ENCODE data around the gene PPP1R11. TPM values are rescaled to one million over a fixed set of nuclear protein-coding genes. Genes with fewer than 3 reads are reported as not detected.

The PPP1R11 gene
- total RNA-seq, 1 experiment from 2014 or later = 23.8 TPM

DNA sequence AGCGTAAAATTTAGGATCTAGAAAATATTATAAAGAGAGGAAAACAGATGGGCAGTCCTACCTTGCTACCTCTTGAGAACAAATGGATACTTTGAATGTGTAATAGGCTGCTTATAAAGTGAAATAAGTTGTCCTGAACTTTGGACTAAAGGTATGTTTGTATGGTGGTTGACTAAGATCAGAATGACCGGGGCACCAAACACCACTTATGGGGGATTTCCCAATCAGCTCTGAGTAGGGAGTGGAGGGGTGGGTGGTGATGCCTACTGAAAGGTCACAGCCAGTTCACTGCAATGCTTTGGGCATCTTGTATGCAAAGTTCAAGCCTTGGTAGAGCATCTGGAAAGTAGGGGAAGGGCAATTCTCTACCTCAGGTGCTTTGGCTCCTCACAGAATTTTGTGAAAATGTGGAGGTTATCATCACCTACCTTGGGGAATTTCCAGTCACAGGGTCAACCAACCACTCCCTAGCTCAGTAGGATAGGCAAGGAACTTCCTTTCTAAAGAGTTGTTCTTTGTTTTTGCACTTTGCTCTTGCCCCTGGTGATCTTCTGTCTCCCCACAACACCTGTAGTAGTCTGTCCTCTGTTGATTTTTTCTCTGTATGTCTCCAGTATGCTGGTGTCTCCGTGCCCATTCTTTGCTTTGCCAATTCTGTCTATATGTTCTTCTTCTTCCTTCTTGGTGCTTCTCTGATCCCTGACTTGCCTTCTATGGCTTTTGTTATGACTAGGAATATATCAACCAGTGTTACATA, 46.2 kb downstream of the PPP1R11 start, which contains the start of gene TRIM31:
TSS of gene TRIM31 (minus strand) at position 88 of the 757 bp plus-strand sequence. CDS start 285 bp downstream, outside the sequence.
- Histone ChIP-seq H3K79me1 (ENCODE audit: insufficient read depth, low read depth, low read length, poor library complexity, severe bottlenecking) (no peaks in the 10 kb centered on the region), H3K23ac (ENCODE audit: insufficient read length, low read depth, low read length) (no peak within 1 kb of the TSS), H3K4me2 (ENCODE audit: insufficient read depth, insufficient read length, low read length) (no peak within 1 kb of the TSS), H3K18ac (ENCODE audit: insufficient read length, low read depth, low read length) (no peak within 1 kb of the TSS), H2BK120ac (ENCODE audit: low read depth, low read length, poor library complexity, severe bottlenecking) (no peak within 1 kb of the TSS), H2BK20ac (ENCODE audit: low read depth, low read length, poor library complexity, severe bottlenecking) (no peak within 1 kb of the TSS), H3K4ac (ENCODE audit: low read depth, low read length) (no peak within 1 kb of the TSS), H3K4me1 (ENCODE audit: insufficient read depth, low read length) (no peaks in the 10 kb centered on the region), H3K56ac (ENCODE audit: insufficient read length, low read depth, low read length) (no peak within 1 kb of the TSS), H2AK5ac (ENCODE audit: insufficient read length, low read length) (no peak within 1 kb of the TSS), H3K27ac (ENCODE audit: insufficient read length, low read depth, low read length) (no peak within 1 kb of the TSS), H3T11ph (ENCODE audit: low read length) (no peak within 1 kb of the TSS), H3K27me3 (ENCODE audit: insufficient read depth, low read length) (no peaks in the 10 kb centered on the region; the same call in 1 of the 2 replicates), H4K91ac (ENCODE audit: insufficient read length, low read depth, low read length) (no peak within 1 kb of the TSS), H2BK12ac (ENCODE audit: insufficient read length, low read depth, low read length) (no peak within 1 kb of the TSS), H3K9me3 (ENCODE audit: control insufficient read depth, low read depth, low read length) (no peaks in the 10 kb centered on the region), H2BK15ac (ENCODE audit: low read depth, low read length) (no peak within 1 kb of the TSS), H2BK5ac (ENCODE audit: insufficient read length, low read length) (no peak within 1 kb of the TSS), H4K8ac (replicated peaks; ENCODE audit: insufficient read length, low read depth, low read length) (no peak within 1 kb of the TSS), H4K5ac (ENCODE audit: insufficient read length, low read depth, low read length) (no peak within 1 kb of the TSS), H3K14ac (ENCODE audit: insufficient read depth, low read length) (no peak within 1 kb of the TSS), H2AFZ (ENCODE audit: low read length) (no peak within 1 kb of the TSS), H4K20me1 (ENCODE audit: control insufficient read depth, insufficient read depth, insufficient read length) (no peaks in the 10 kb centered on the region), H3K9ac (ENCODE audit: extremely low read depth, insufficient read length, low read length) (no peak within 1 kb of the TSS), H3K23me2 (ENCODE audit: insufficient read length, low read depth, low read length, poor library complexity, severe bottlenecking) (no peaks in the 10 kb centered on the region), H3K79me2 (ENCODE audit: insufficient read depth, low read length) (0 out of 2 replicates have a peak, but pooled peaks cover 2% of the 10 kb centered on the region)
- WGBS (ENCODE audit: extremely low coverage, insufficient read length, low lambda C conversion rate) = 100% methylated on average over 1 of the region's 3 CpGs
- H3K27me3 Mint-ChIP-seq (ENCODE audit: low read depth) = peaks cover 64% of the 10 kb centered on the region
- DNase-seq = no peak
- no peak within 1 kb of the TSS for H3K4me3 Mint-ChIP-seq
- no peak within 1 kb of the TSS for H3K27ac Mint-ChIP-seq
- H3K36me3 Mint-ChIP-seq (ENCODE audit: insufficient read depth in 1 of 3, low read depth in 3 of 3) = no peaks in the 10 kb centered on the region
- no peaks in the 10 kb centered on the region for H3K4me1 Mint-ChIP-seq
- H3K9me3 Mint-ChIP-seq = no peaks in the 10 kb centered on the region
- TF ChIP-seq, protein P1, sequence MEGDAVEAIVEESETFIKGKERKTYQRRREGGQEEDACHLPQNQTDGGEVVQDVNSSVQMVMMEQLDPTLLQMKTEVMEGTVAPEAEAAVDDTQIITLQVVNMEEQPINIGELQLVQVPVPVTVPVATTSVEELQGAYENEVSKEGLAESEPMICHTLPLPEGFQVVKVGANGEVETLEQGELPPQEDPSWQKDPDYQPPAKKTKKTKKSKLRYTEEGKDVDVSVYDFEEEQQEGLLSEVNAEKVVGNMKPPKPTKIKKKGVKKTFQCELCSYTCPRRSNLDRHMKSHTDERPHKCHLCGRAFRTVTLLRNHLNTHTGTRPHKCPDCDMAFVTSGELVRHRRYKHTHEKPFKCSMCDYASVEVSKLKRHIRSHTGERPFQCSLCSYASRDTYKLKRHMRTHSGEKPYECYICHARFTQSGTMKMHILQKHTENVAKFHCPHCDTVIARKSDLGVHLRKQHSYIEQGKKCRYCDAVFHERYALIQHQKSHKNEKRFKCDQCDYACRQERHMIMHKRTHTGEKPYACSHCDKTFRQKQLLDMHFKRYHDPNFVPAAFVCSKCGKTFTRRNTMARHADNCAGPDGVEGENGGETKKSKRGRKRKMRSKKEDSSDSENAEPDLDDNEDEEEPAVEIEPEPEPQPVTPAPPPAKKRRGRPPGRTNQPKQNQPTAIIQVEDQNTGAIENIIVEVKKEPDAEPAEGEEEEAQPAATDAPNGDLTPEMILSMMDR (conservative IDR thresholded peaks at IDR 0.05) = no peak
